ENCODE data around the gene RASL10B. TPM values are rescaled to one million over a fixed set of nuclear protein-coding genes. Genes with fewer than 3 reads are reported as not detected.

The RASL10B gene
- total and polyA plus RNA-seq, 11 donors = 7.6 to 78.7 (median 12.2) TPM

GRCh38 chr17:35775039-35775438 is 43.6 kb downstream of the RASL10B start:
- Histone ChIP-seq H3K9me3 (no peaks in the 10 kb centered on the region), H3K36me3 (no peaks in the 10 kb centered on the region), H3K4me1 (peaks cover 0 to 30% (median 17%) of the 10 kb centered on the region in 12 donors), H3K27me3 (no peaks in the 10 kb centered on the region), H3K27ac (peak overlapping the region in 1 of 12 donors; percentile 86), H3K4me3 (no peak overlapping the region)
- WGBS, 4 donors = 69 to 77% (median 76%) methylated on average over 5 of the region's 5 CpGs
- no peak for DNase-seq
- no peak for TF ChIP-seq POLR2A (IDR thresholded peaks at IDR 0.05)
- TF ChIP-seq, protein P1, sequence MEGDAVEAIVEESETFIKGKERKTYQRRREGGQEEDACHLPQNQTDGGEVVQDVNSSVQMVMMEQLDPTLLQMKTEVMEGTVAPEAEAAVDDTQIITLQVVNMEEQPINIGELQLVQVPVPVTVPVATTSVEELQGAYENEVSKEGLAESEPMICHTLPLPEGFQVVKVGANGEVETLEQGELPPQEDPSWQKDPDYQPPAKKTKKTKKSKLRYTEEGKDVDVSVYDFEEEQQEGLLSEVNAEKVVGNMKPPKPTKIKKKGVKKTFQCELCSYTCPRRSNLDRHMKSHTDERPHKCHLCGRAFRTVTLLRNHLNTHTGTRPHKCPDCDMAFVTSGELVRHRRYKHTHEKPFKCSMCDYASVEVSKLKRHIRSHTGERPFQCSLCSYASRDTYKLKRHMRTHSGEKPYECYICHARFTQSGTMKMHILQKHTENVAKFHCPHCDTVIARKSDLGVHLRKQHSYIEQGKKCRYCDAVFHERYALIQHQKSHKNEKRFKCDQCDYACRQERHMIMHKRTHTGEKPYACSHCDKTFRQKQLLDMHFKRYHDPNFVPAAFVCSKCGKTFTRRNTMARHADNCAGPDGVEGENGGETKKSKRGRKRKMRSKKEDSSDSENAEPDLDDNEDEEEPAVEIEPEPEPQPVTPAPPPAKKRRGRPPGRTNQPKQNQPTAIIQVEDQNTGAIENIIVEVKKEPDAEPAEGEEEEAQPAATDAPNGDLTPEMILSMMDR (IDR thresholded peaks at IDR 0.05) = no peak
- intact Hi-C loops (cut with DNase I) = no loop called here
- no peak for ATAC-seq

- WGBS, 4 donors = 71 to 79% (median 79%) methylated on average over 6 of the region's 6 CpGs
- intact Hi-C loops (cut with DNase I) = no loop called here
- Histone ChIP-seq H3K27me3 (no peaks in the 10 kb centered on the region), H3K4me3 (no peak overlapping the region), H3K4me1 (peaks cover 0 to 30% (median 17%) of the 10 kb centered on the region in 12 donors), H3K9me3 (no peaks in the 10 kb centered on the region), H3K27ac (peak overlapping the region in 1 of 12 donors; percentile 86), H3K36me3 (no peaks in the 10 kb centered on the region)
- ATAC-seq (no peak), DNase-seq (no peak)
- no peak for TF ChIP-seq POLR2A (IDR thresholded peaks at IDR 0.05)
- TF ChIP-seq, protein P1 (IDR thresholded peaks at IDR 0.05) = no peak
Observed at GRCh38 chr17:35775583-35775982, 44.1 kb downstream of the RASL10B start.

DNA sequence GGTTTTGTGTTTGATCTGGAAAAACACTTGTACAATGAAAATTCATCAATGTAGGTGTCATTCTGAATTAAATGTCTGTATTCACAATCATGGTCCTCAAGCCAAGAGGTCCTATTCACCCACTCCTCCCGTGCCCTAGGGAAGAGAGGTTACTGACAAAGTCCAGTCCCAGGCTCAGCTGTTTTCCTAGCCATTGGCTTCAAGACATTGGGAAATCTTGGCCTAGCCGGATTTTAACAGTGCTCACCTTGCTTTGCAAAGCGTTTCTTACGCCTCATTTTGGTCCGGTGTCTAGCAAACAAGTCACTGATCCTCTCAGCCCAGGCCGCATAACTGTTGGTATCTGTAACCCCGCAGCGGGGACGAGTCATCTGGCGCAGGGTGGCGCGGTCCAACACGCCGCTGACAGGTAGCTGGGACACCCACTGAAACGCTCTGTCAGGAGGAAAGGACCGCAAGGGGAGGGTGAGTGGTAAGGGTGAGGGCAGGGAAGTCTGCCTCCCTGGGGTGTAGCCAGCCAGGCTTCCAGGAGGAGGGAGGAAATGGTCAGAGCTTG is 47.3 kb downstream of the RASL10B start:
- Histone ChIP-seq H3K36me3 (no peaks in the 10 kb centered on the region), H3K9me3 (no peaks in the 10 kb centered on the region), H3K4me3 (no peak overlapping the region), H3K27ac (no peak overlapping the region), H3K27me3 (no peaks in the 10 kb centered on the region), H3K4me1 (peaks cover 0 to 31% (median 19%) of the 10 kb centered on the region in 12 donors)
- no peak for ATAC-seq
- intact Hi-C loops (cut with DNase I) = no loop called here
- peak in 1 of 5 donors; percentile 24 for DNase-seq
- WGBS, 4 donors = 83 to 93% (median 91%) methylated on average over 16 of the region's 16 CpGs
- no peak for TF ChIP-seq POLR2A (IDR thresholded peaks at IDR 0.05)
- TF ChIP-seq, protein P1 (IDR thresholded peaks at IDR 0.05) = no peak

DNA sequence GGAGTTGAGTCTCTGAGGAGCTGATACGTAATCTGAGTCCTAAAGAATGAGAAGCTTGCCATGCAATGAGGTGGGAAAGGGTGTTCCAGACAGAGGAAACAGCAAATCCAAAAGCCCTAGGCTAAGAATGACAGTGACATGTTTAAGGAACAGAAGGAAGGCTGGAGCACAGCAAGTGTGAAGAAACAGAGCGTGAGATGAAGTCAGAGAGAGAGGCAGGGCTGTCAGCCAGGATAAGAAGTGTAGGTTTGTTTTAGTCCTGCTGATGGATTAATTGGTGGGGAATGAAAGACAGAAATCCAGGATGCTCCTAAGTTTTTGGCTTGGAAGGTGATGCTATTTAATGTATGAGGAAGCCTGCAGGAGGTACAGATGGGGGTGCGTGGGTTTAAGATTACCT is 49.5 kb downstream of the RASL10B start:
- TF ChIP-seq, protein P1 (IDR thresholded peaks at IDR 0.05) = no peak
- no peak for TF ChIP-seq POLR2A (IDR thresholded peaks at IDR 0.05)
- H3K27me3 ChIP-seq = no peaks in the 10 kb centered on the region
- no peaks in the 10 kb centered on the region for H3K9me3 ChIP-seq
- no peak for DNase-seq
- H3K4me1 ChIP-seq = peaks cover 0 to 18% (median 12%) of the 10 kb centered on the region in 12 donors
- intact Hi-C loops (cut with DNase I) = no loop called here
- H3K36me3 ChIP-seq = no peaks in the 10 kb centered on the region
- WGBS, 4 donors = 74 to 85% (median 78%) methylated on average over 3 of the region's 3 CpGs
- no peak overlapping the region for H3K4me3 ChIP-seq
- peak overlapping the region in 1 of 12 donors; percentile 2 for H3K27ac ChIP-seq
- no peak for ATAC-seq
